Posterior vena cava (tissue), 2 donors: Measurements from ENCODE around the gene COMT. TPM values are rescaled to one million over a fixed set of nuclear protein-coding genes. Genes with fewer than 3 reads are reported as not detected.

Experiments
- DNase-seq: peaks from one replicate; pipeline ENCODE4 v3.0.0-alpha.2; 2020; ENCODE audit warnings: low spot score
- intact Hi-C, 2 donors: fragments of 100-400 bp; cut with DNase I; formaldehyde crosslinking; loops; one replicate each; pipeline versions ENCODE4 v1.14.1 to v1.14.2; 2022 to 2023
- long read RNA-seq, 2 donors: library from polyadenylated mRNA; unstranded; transcript quantifications; one replicate each; pipeline ENCODE4 v2.0.0, GENCODE V29; 2020 to 2021
- total RNA-seq, 2 donors: library from RNA; stranded (reverse); fragmentation: NEBNext Ultra II Directional; extraction: Animal tissue kit (Norgen Biotek cat#: 25700); gene quantifications; one replicate each; pipeline ENCODE4 v1.2.1, GENCODE V29; 2021
- donor health status: DM: yes; HTN: yes; CAD: no.
- donor health status: DM: yes; HTN: yes; CAD: no.

Gene COMT
- total RNA-seq, result 10 to 100 TPM; 81.7 to 95.4 TPM
- long read RNA-seq, donor 1, transcript COMT-202 (6 exons, 2,437 nt), result major isoform, 27 of 42 reads
- long read RNA-seq, donor 1, partial matches to known transcripts, result 7 of 42 reads
- long read RNA-seq, donor 1, other reads (novel, unspliced or antisense), result 5 of 42 reads
- long read RNA-seq, donor 2, transcript COMT-202 (6 exons, 2,437 nt), result major isoform, 149 of 172 reads
- long read RNA-seq, donor 2, partial matches to known transcripts, result 12 of 172 reads
- long read RNA-seq, donor 2, other reads (novel, unspliced or antisense), result 6 of 172 reads

DNA sequence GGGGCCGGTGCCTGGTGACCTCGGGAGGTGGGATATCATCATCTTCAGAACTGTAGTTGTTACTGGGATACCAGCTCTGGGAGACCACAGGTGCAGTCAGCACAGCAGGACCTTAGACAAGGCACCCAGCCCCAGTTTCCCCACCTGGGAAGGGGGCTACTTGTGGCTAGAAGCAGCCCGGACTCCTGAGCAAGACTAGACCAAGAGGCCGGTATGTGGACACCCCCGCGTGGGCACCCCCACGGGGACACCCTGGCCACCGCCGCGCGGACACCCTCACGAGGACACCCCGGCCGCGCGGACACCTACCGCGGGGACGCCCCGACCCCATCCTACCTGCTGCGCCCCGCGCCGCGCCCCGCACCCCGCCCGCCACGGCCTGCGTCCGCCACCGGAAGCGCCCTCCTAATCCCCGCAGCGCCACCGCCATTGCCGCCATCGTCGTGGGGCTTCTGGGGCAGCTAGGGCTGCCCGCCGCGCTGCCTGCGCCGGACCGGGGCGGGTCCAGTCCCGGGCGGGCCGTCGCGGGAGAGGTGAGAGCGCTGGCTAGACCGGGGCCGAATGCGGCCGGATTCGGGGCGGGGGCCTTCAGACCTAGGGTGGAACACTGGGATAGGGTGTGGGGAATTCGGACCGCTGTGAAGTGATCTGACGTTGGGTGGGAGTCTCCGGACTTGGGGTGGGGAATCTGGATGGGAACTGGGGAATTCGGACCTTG, at the start of gene COMT, which contains the start of gene TXNRD2:
Gene COMT (plus strand): TSS at position 408 of the 718 bp plus-strand sequence. CDS start 20,755 bp downstream, outside the sequence.
Gene TXNRD2 (minus strand): TSS at position 454 of the 718 bp plus-strand sequence. CDS start 15 bp downstream, at position 439.
- intact Hi-C loops, result no loop called here
- DNase-seq, result peak; percentile 94

DNA sequence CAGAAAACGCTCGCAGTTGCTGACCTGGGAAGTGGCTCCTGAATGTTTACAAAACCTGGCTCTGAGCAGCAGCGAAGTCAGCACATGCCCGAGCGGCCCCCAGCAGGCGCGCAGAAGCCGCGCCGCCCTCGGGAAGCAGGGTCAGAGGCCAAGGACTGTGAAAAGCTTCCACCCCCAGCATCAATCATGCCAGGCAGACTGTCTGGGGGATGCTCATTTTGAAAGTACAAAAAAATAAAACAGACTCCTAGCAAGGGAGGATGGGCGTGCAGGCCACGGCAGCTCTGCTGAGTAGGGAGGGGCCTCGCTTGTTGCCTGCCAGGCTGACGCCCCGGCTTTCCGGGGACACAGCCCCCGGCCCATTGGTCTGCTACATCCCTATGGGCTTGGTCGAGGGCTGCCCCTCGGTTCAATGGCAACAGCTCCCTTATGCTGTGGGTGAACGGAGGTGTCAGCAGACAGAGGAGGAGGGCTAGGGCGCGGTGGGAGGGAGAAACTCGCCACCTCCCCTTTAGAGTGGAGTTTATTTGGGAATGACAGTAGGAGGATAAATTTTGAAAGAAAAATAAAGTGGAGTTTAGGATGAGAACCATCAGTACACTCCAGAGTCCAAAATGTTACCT, 49.2 kb upstream of the COMT start:
- no peak for DNase-seq
- intact Hi-C loops, result no loop called here

DNA sequence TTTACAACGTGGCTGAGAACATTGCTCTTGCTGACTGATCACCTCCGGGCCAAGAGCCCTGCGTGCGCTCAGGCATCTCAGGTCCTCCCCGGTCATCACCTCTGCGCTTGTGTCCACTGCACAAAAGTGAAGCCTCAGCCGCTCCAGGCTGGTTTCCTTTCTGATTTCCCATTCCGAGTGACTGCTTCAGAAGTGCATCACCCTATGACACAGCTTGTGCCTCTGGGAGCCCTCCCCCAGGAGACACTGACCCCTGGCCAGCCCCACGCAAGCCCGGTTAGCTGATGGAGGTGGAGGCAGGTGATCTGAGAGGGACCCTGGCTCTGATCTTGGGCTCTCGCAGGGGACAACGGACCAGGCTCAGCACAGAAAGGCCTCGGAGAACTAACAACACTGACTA, 48.6 kb upstream of the COMT start:
- intact Hi-C loops, result no loop called here
- DNase-seq, result no peak

DNA sequence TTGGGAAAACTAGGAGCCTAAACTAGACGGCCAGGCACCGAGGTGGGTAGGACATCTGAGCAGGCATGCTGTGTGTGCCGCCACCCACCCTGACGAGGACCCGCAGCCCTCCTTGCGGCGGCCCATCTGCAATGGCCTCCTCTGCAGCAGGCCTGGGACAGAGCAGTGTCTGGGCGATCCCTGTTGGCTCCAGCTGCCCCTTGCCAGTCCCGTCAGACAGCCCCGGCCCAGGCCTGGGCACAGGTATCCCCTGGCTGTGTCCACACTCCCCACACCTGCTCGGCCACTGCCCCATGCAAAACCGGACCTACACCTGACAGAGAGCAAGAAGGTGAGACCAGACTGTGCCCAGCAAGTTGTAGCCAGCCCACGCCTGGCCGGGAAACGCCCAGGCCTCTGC, 48.2 kb upstream of the COMT start:
- DNase-seq, result no peak
- intact Hi-C loops, result no loop called here

DNA sequence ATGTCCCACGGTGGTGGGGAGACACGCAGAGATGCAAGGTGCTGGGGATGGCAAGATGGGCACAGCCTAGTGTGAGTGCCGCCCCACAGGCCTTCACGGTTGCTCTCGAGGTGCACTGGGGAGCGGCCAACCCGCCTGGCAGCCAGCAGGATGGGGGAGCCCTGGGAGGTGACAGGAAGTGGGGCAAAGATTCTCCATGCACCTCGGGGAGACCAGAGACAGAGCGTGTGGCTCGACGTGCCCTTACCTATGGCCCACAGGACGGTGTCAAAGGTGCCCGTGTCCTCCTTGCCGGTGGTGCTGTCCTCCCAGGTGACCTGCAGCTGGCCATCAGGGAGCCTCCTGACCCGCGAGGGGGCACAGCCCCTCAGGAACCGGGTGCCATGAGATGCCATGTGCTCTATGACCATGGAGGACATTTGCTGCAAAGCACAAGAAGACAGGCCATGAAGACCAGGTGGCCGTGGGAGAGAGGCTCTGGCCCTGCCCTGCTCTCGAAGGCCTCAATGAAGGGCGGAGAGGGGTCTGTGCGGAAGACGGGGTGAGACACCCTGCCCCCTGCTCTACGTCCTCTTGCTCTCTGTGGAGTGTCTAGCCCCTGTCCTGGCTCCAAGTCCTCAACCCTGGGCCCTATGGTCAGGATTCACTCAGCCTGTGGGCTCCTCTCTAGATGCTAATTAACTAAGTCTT, 46.3 kb upstream of the COMT start:
- no peak for DNase-seq
- intact Hi-C loops, result no loop called here

DNA sequence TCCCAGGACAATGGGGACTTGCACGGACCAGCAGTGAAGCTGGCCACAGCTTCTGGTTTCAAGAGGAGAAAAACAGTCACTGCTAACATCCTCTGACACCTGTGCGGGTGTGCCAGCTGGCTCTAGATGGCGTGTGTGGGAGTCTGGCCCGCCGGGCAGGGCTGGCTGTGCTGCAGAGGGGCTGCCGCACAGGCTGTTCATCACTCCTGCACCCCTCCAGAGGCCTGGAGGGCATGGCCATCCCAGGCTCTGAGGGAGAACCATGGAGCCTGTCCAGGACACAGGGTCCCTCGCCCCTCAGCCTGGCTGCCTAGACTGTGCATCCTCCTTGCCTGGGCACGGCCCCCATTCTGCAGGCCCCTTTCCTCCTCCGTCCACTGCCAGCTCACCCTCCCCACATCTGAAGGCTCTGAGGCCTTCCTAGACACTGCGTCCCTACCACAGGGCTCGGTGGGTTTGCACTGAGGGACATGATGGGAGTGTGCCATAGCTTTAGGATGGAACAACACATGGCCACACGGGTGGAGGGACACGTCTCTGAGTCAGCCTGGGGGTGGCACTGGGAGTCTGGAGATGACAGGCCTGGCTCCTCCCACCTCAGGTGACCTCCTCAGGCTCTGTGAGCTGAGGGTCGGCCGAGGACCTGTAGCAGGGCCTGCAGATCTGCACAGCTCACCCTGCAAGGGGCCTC, 44.8 kb upstream of the COMT start:
- intact Hi-C loops, result no loop called here

DNA sequence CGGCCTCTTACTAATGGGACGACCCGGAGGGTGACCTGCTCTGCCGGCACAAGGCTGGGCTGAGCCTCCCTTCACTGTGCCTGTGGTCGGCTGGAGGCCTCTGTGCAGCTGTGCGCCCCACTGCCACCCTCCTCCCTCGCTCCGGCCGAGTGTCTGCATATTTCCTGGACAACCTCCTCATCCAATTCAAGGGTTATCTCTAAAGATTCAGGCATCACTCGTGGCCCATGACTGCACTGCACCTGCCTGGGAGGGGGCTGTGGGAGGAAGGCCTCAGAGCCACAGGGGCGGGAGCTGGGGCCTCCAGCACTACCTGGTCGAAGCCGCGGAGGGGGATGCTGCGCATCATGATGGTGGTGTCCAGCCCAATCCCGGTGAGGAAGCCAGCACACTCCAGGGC, 43.8 kb upstream of the COMT start:
- intact Hi-C loops, result loop anchor here in 1 of 2 donors (1.0 kb wide), 1 partner anchor 36 kb away; no protein-coding TSS in a partner anchor
- no peak for DNase-seq

More for the DNA sequence above, 44.8 kb upstream of the COMT start:
- no peak for DNase-seq

DNA sequence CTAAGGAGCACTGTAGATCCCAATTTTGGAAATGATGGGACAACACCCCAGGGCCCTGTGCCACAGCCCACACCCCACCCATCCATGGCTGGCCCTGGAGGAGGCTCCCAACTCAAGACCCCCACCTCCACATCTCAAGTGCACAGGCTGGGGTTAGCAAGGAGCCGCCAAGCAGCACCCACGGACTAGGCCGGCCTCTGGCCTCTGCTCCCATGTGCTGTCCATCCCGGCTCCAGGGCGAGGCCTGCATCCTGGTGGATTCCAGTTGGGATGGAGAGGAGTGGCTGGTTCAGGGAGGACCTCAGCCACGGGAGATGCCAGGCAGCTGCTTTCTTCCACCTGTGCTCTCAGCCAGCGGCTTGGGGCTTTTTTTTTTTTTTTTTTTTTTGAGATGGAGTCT, 43.4 kb upstream of the COMT start:
- intact Hi-C loops, result loop anchor here in 1 of 2 donors (1.0 kb wide), 1 partner anchor 35 kb away; no protein-coding TSS in a partner anchor
- no peak for DNase-seq

DNA sequence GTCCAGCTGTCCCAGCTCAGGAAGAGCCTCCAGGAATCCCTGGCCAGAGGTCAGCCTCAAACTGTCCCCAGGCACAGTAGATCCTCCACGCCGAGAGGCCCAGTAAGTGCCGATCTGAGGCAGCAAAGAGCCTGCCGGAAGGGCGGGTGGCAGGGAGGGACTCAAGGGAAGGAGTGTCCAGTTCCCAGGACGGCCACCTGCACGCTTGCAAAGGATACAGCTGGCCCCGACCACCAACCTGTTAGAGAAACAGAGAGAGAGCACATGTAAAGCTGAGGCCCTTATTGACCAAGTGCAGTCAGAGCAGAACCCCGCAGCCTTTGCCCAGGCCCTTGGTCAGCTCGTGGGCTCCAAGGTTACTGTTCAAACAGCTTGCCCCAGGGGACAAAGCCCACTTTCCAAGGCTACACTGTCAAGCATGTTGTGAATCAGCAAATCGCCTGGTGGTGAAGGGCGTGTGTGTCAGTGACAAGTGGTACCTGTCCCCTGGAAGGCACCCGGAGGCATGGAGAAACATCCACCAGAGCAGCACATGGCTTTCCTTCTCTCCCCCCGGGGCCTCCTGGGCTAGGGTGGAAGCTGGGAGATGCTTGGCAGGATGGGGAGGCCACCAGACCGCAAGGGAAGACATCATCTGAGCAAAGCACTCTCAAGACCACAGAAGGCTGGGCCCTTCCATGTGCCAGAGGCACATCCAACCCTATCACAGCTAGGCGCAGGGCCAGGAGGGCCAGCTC, 42.6 kb upstream of the COMT start:
- intact Hi-C loops, result loop anchor here in 1 of 2 donors (1.0 kb wide), 1 partner anchor 34 kb away; no protein-coding TSS in a partner anchor
- DNase-seq, result no peak

DNA sequence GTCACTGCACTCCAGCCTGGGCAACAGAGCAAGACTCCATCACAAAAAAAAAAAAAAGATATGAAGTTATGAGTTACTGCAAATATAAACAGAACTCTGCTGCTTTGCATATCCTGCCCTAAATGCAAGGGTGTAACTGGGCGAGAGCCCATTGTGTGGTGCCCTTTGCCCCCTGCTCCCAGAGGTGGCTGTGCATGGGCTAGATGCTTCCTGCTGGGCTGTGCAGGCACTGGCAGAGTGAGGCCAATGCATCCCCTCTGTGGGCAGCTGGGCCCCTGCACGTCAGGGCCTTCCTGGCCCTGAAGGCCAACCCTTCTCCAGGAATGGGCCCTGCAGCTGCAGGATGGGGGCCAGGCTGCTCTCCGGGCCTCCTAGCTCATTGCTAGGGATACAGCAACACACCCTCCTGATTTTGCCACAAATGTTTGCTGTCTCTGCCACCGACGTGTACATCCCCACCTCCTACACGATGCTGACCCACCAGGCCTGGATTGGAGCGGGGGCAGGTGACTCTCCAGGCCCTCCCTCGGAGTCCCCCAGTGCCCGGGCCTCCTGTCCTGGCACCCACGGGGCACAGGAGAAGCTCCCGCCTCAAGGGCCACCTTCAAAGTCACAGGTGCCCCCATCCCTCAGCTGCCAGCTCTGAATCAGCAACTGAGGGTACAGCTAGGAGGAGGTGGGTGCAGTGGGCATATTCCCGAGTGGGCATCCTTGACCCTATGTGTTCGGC, 40.7 kb upstream of the COMT start:
- DNase-seq, result no peak
- intact Hi-C loops, result no loop called here

DNA sequence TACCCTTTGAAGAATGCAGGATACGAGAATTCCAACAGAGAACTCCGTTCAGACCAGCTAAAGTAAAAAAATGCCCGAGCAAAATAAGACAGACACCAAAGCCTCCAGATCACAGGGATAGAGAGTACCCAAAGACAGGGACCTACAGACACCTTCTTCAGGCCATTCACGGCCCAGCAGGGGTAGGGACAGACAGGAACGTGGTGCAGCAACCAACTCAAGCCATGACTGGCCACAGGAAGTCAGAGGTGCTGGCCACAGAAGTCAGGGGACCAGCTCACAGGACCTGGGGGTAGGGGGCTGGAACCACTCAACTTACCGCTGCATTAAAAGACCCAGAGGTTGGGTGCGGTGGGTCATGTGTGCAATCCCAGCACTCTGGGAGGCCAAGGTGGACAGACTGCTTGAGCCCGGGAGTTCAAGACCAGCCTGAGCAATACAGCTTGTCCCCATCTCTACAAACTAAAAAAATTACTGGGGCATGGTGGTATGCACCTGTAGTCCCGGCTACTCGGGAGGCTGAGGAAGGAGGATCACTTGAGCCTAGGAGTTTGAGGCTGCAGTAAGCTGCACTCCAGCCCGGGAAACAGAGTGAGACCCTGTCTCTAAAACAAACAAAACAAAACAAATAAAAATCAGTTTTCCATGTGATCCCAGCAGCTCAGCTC, 39.9 kb upstream of the COMT start:
- intact Hi-C loops, result no loop called here
- no peak for DNase-seq

DNA sequence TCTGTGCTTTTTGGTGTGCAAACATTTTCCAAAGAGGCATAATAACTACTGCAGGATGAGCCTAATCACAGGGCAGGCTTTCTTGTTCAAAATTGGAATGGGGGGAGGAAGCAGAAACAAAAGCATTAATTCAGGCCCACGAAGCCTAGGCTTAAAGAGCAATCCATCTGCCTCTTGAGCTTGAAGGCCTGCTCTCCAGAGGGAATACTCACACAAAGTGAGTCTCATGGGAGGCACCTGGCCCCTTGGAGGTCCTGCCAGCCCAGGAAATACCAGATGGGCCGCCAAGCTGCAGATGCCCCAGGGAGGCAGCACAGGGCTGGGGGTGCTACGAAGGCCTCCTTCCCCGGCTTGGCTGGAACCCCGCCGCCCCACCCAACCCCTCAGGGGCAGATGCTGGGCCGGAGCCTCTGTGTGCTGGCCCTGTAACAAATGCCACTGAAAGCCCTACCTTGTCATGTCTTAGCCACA, 39.3 kb upstream of the COMT start:
- intact Hi-C loops, result no loop called here
- DNase-seq, result no peak

DNA sequence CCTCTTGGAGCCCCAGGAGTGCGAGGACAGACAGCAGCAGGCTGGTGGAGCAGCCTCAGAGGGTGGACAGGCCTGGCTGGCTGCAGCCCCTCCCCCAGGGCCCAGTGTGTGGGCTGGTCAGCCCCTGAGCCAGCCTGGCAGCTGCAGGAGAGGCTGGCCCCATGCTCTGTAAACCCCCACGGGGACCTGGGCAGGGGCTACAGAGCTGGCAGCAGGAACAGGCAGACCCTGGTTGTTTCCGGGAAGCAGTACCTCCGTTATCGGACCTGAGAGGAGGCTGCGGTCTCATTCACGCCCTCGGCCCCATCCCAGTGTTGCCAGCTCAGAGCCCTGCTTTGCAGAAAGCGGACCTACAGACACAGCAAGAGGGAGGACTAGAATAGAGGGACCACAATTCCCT, 38.5 kb upstream of the COMT start:
- DNase-seq, result no peak
- intact Hi-C loops, result no loop called here

DNA sequence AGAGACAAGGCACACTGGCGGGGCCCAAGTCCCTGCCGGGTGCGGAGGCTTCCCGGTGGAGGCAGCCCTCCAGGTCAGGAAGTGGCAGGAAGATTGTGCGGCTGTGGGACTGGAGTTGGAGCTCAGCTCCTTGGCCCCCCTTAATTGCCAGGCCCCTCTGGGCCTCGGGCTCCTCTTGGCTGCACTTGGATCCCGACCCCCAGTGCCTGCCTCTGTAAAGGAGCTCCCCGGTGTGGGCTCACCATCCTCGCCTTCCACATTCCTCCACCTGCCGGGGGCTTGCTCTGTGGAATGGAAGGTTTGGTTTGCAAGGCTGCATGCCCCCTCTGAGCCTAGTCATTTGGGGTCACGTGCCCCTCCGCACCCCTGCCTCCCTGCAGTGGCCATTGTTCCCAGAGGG, 38.1 kb upstream of the COMT start:
- no peak for DNase-seq
- intact Hi-C loops, result no loop called here

DNA sequence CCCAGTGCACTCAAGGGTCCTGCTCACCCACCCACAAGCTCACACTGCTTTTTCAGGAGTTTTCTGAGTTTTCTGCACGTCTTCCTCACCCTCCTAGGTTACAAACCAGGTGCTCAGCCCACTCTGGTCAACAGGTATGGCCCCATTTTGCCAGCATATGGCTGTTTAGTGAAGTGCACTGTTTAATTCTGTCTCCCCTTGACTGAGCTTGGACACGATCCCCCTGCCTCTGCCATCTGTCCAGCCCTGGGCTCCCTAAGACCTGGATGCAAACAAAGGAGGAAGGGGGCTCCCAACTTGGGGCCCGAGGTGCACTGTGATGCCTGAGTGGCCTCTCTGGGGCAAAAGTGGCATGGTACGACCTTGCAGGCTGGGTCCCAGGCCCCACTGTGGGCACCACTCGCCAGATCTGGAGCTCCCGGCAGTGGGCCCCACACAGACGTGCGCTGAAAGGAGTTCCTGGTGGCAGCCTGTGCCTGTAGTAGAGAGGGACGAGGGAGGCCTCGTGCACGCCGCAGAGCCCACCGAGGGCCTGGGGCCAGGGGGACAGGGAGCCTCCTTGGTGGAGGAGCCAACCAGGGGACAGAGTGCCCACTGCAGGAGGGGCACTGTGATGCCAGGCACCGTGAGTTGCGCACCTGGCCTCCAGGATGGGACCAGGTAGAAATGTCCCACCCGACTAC, 37.3 kb upstream of the COMT start:
- no peak for DNase-seq
- intact Hi-C loops, result no loop called here

DNA sequence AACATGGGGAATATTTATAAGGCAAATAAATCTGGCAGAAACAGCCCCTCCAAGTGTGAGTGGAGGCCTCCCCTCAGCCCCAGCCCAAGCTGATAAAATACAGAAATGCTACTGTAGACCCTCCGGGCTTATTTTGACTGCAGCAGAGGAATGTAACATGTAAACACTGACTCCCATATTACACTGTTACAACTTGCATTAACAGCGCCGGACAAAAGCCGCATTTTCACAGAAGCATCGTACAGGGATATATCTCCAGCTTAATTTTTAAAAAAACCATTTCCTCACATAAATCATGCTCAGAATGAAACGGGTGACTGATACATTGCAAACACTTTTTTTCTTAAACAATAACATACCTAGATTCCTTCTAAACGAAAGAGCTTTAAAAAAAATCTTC, 36.6 kb upstream of the COMT start:
- no peak for DNase-seq
- intact Hi-C loops, result loop anchor here in 1 of 2 donors (1.0 kb wide), 1 partner anchor 26 kb away; no protein-coding TSS in a partner anchor
